ENCODE data around the gene CNPY4.

CNPY4 gene

DNA sequence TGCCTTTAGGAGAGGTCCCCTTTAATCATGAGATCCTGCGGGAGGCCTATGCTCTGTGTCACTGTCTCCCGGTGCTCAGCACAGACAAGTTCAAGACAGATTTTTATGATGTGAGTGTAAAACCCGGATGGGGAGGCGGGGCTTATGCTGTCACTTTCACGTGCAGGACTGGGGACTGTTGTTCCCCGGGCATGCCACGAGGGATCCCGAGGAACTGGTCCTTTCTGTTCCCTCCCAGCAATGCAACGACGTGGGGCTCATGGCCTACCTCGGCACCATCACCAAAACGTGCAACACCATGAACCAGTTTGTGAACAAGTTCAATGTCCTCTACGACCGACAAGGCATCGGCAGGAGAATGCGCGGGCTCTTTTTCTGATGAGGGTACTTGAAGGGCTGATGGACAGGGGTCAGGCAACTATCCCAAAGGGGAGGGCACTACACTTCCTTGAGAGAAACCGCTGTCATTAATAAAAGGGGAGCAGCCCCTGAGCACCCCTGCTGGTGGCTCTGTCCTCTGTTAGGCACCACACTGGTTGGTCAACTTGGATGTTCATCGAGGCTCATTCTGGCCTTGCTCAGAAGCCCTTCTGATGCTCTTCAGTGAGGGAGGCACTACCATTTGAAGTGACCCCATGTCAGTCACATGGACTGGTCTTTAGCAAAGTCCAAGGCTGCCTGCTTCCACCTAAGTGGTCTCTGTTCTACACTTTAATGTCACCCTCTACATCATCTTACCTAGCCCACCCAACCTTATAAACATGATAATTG is 27.8 kb upstream of the CNPY4 start:
- DNase-seq, result peak; percentile 70

DNA sequence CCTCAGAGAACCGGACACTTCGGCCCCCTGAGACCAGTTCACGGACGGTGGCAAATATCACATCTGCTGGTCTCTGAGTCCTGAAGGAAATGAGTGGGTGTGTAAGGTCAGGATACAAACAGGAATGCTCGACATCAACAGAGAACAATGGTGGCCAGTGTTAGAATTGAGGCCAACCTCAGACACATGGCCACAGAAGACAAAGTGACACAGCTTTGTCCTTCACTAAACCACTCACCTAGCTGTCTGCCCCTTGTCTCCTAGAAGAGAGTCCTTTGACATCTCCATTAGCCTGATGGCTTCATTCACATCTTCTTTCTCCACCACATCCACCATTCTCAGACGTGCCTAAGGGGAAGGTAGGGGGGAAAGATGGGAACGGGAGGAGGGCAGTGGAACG is 26.4 kb upstream of the CNPY4 start:
- DNase-seq, result no peak

DNA sequence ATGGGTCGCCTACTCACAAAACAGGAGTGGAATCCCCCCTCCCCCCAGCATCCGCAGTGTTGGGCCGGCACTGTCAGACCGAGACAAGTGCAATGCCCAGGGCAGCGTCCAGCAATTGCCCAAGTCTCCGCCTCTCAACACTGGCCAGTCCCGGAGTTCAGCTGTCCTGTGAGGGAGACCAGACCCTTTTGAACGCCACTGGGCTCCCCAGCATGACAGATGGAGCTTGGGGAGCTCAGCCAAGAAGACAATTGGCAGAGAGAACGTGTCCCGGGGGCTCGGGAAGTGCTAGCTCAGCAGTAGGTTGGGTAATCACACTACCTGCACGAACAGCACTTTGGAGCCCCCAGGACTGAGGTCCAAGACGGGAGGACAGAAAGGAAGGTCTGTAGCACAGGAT is 25.9 kb upstream of the CNPY4 start:
- no peak for DNase-seq

DNA sequence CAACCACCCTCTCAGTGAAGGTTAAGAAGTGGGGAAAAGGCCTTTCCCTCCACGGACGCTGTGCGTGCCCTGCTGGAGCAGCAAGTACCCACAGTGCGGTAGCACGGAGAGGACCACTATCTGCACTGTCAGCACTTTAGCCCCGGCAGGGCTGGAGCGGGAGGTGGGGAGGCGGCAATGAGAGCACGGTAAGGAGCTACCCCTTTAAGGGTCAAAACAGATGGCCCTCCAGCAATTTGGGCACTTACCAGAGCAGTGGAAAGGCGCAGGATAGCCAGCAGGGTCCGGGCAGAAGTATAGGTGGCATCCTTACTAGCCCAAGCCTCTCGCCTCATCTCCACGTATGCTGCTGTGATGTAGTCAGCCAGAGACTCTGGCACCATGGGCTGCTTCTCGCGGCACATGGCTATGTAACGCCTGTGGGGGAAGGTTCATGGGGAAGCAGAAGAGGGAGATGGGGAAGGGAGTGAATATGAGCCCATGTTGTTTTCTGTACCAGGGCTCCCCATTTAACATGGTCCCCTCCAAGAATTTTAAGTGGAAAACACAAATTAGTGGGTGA is 25.4 kb upstream of the CNPY4 start:
- no peak for DNase-seq

DNA sequence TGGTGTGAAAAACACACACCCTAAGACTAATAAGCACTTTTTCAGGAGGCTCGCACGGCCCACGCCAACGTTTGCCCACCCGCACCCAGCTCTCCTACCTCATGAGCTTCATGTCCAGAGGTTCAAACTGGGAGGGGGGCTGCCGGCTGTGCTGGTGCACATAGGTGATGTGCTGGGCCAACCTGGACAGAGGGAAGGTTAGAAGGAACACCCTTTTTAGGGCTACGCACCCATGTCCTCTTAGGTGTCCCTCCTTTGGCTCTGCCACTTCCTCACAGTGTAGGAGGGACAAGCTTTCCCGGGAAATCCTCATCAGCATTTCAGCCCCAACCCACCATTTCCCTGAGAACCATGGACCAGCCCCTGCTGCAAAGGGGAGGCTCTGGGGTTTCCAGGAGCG is 24.1 kb upstream of the CNPY4 start:
- no peak for DNase-seq

DNA sequence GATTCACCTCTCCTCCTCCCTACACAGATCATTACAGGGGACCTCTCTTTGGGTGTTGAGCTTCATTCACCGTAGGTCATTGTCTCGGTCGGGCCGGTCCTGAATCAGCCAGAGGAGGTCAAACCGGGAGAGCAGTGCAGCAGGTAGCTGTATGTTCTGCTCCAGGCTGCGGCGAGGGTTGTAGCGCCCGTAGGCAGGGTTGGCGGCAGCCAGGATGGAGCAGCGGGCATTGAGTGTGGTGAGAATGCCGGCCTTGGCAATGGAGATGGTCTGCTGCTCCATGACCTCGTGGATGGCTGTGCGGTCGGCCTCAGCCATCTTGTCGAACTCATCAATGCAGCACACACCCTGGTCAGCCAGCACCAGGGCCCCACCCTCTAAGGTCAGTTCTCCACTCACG is 23.7 kb upstream of the CNPY4 start:
- no peak for DNase-seq

GRCh38 chr7:100098913-100099312 is 20.5 kb upstream of the CNPY4 start:
- no peak for DNase-seq

DNA sequence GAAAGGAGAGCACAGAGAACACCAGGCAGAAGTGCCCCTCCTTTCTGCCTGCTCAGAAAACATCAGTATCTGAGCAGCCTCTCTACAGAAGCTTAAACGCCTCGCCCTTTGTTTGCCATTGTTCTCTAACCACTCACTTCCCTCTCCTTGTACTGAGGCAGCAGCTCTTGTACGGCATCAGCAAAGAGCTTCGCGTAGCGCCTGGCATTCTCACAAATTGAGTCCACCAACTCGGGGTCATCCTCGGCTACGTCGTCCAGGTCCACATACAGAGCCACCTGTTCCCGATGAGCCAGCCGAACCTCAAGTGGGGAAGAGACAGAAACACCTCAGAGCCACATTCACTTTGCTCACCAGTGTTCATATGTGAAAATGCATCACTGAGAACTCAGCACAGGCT is 20.0 kb upstream of the CNPY4 start:
- DNase-seq, result no peak

GRCh38 chr7:100100420-100101015 is 18.9 kb upstream of the CNPY4 start:
- peak; percentile 93 for DNase-seq

DNA sequence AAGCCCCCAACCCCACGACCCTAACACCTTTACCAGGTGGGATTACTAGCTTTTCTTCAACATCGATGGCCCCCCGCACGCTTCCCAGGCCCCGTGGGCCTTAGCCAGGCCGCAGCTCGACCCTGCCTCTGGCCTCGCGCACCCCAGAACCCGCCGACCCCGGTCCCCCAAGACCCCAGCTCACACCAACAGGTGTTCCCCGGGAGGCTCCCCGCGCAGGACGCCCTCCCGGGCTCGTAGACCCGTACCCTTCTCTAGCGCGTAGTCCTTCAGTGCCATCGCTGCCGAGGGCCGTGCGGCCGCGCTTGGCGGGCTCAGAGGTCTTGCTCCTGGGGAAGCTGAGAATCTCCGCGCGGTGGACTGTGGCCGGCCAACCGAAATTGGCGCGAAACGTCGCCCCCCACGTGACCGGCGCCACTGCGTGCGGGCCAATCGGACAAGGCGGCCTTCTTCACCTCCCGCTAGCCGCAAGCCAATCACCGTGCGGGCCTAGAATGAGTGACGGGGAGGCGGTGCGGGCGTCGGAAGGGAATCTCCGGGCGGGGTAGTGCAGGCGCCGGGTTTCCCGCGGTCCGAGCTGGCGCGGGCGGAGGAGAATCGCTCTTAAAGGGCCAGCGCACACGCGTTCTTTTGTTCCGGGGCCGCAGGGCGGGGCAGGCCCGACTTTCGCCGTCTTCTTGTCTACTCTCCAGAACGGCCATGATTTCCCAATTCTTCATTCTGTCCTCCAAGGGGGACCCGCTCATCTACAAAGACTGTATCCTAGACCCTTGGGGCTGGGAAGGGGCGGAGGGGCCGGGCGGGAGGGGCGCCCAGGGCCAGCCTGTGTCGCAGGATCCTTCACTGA is 18.2 kb upstream of the CNPY4 start, which contains the start of the genes AP4M1 and MCM7:
Gene AP4M1, plus strand, starts transcription at position 628 of the 847 bp plus-strand sequence. Its CDS starts 72 bp downstream, at position 700.
Gene MCM7, minus strand, starts transcription at position 382 of the 847 bp plus-strand sequence. Its CDS starts 103 bp downstream, at position 279.
- DNase-seq, result peak; percentile 98

GRCh38 chr7:100102950-100103840 is 16.2 kb upstream of the CNPY4 start:
- DNase-seq, result no peak

GRCh38 chr7:100105534-100105933 is 13.9 kb upstream of the CNPY4 start:
- no peak for DNase-seq

GRCh38 chr7:100106633-100107032 is 12.8 kb upstream of the CNPY4 start:
- no peak for DNase-seq

GRCh38 chr7:100107125-100107737 is 12.2 kb upstream of the CNPY4 start:
- no peak for DNase-seq

DNA sequence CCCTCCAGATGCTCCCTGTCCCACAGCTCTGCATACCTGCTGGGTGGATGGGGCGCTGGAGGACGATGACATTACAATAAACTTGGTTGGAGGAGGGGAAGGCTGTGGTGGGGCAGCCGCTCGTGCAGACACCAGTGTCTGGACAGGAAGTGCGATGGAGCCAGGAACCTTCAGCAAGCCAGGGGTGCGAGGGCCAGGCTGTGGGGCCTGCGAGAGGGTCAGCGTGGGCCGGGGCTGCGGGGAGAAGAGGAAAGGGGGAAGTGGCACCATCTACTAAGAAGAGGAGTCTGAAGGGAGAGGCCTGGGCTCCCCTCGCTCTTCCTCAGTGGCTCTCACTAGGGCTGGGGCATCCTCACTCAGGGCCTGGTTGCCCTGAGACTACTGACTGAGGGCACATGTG is 11.5 kb upstream of the CNPY4 start:
- no peak for DNase-seq

DNA sequence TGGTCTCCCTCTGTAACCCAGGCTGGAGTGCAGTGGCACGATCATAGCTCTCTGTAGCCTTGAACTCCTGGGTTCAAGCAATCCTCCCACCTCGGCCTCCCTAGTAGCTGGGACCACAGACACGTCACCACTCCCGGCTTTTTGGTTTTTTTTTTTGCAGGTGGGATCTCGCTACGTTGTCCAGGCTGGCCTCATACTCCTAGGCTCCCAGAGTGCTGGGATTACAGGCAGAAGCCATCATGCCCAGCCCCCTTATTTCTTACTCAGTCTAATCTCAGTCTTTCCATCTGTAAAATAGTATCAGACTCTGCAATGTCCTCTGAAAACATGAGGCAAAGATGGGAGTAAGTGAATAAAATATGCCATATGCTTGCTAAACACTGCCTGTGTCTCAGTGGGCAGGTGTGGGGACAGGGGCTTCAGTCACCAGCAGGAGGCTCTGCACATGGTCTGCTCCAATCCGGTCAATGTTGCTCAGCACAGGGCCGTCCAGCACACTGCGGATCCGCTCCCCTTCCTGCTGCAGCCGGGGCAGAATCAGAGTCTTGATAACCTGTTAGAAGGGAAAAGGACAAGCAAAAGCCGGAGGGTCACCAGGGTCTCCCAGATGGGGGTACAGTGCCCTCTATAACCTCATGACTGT is 9.8 kb upstream of the CNPY4 start:
- DNase-seq, result no peak

GRCh38 chr7:100111156-100111555 is 8.3 kb upstream of the CNPY4 start:
- DNase-seq, result no peak

GRCh38 chr7:100111914-100112313 is 7.5 kb upstream of the CNPY4 start:
- no peak for DNase-seq

- no peak for DNase-seq
These were observed 4.4 kb upstream of the CNPY4 start for GRCh38 chr7:100115026-100115425.

- no peak for DNase-seq
These were observed 904 bp upstream of the CNPY4 start for GRCh38 chr7:100118388-100119071.

Measured in activated CD8-positive, alpha-beta memory T cell treated with anti-CD3 and anti-CD28 coated beads for 24 hours (primary cell).